ENCODE data around the gene DPEP2. TPM values are rescaled to one million over a fixed set of nuclear protein-coding genes. Genes with fewer than 3 reads are reported as not detected.
A peak's percentile ranks its signal among the peaks of the same experiment; 100 is the strongest.
"Not testable (repeated sequence)": the region's sequence is repeated elsewhere in the genome, so short reads cannot be mapped to it uniquely, and the experiment has no call there.

The DPEP2 gene
- total and polyA plus RNA-seq, 4 experiments from 2014 or later = 46.9 to 119 (median 82.4) TPM

GRCh38 chr16:68035227-68035626, 35.9 kb upstream of the DPEP2 start:
- peaks cover 11% of the 10 kb centered on the region in 2 donors for H3K36me3 Mint-ChIP-seq
- H3K27me3 Mint-ChIP-seq = no peaks in the 10 kb centered on the region
- H3K9me3 ChIP-seq (ENCODE audit: control insufficient read depth in 1 of 2, low read length in 2 of 2) = no peaks in the 10 kb centered on the region
- H3K4me3 Mint-ChIP-seq = no peak overlapping the region
- H3K36me3 ChIP-seq (ENCODE audit: insufficient read depth, low read length) = no peaks in the 10 kb centered on the region
- H3K27ac Mint-ChIP-seq = peak overlapping the region in 1 of 7 donors; percentile 2
- no peaks in the 10 kb centered on the region for H3K27me3 ChIP-seq (ENCODE audit: insufficient read depth, low read length)
- POLR2A ChIA-PET (ENCODE audit: partially characterized antibody) = interaction anchor here (1.2 kb wide), 1 partner anchor 12 kb away, joined by 5 read pairs; the partner anchor contains the start of genes DDX28 and DUS2
- H3K27ac ChIP-seq (ENCODE audit: low read depth, low read length) = no peak overlapping the region
- no peaks in the 10 kb centered on the region for H3K9me3 Mint-ChIP-seq
- intact Hi-C loops (cut with micrococcal nuclease) = no loop called here
- DNase-seq = no peak
- no peak overlapping the region for H3K4me3 ChIP-seq (ENCODE audit: low read length in 2 of 2)
- CTCF ChIA-PET (ENCODE audit: partially characterized antibody) = interaction anchor here (0.7 to 1.8 kb wide), 3 partner anchors 10 to 43 kb away, joined by 3 to 4 read pairs (median 4); no protein-coding TSS in a partner anchor
- H3K4me1 ChIP-seq (ENCODE audit: insufficient read depth, low read length) = peaks cover 2% of the 10 kb centered on the region
- H3K4me1 Mint-ChIP-seq = peaks cover 2 to 12% (median 11%) of the 10 kb centered on the region in 4 donors

DNA sequence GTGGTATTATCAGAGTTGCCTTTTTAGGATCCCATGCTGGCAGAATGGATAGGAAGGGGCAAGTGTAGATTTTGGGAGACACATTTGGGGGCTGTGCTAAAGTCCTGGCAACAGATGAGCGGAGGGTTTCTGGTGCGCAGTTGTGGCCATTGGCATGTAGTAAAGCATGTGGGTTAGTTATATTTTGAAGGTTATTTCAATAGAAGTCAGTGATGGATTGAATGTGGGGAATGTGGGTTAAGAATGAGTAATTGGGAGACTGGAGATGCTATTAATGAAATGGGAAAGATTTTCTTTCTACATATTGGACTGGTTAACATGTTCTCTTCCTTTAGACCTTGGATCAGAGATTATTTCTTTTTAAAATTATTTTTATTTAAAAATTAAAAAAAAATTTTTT, 33.8 kb upstream of the DPEP2 start:
- H3K4me3 ChIP-seq (ENCODE audit: low read length in 2 of 2) = no peak overlapping the region
- no peak for DNase-seq
- POLR2A ChIA-PET (ENCODE audit: partially characterized antibody) = no interaction called here
- Mint-ChIP-seq H3K9me3 (no peaks in the 10 kb centered on the region), H3K27ac (peak overlapping the region in 5 of 7 donors; percentile 0 to 83 (median 32)), H3K4me1 (peaks cover 2 to 12% (median 5%) of the 10 kb centered on the region in 4 donors), H3K4me3 (no peak overlapping the region), H3K27me3 (no peaks in the 10 kb centered on the region), H3K36me3 (peaks cover 5 to 11% of the 10 kb centered on the region in 2 donors)
- CTCF ChIA-PET (ENCODE audit: partially characterized antibody) = no interaction called here
- intact Hi-C loops (cut with micrococcal nuclease) = no loop called here
- no peaks in the 10 kb centered on the region for H3K4me1 ChIP-seq (ENCODE audit: insufficient read depth, low read length)
- H3K27me3 ChIP-seq (ENCODE audit: insufficient read depth, low read length) = no peaks in the 10 kb centered on the region
- H3K27ac ChIP-seq (ENCODE audit: low read depth, low read length) = no peak overlapping the region
- H3K9me3 ChIP-seq (ENCODE audit: control insufficient read depth in 1 of 2, low read length in 2 of 2) = no peaks in the 10 kb centered on the region
- no peaks in the 10 kb centered on the region for H3K36me3 ChIP-seq (ENCODE audit: insufficient read depth, low read length)

DNA sequence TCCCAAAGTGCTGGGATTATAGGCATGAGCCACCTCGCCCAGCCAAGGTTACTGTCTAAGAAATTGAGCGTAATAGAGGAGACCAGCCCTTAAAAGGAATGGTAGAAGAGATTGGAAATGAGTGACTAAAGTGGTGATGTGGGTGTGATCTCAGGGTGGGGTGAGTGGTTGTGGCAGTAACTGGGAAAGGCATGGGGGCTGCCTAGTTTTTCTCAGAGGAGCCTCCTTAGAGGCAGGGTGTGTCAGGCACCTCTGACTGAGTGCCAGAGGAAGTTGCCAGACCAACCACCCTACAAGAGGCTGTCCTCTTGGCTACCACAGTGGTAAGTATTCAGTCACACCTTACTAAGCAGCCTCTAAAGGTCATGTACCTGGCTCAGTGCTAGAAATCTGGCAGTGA, 32.7 kb upstream of the DPEP2 start:
- Histone ChIP-seq H3K4me1 (ENCODE audit: insufficient read depth, low read length) (no peaks in the 10 kb centered on the region), H3K9me3 (ENCODE audit: control insufficient read depth in 1 of 2, low read length in 2 of 2) (no peaks in the 10 kb centered on the region), H3K27me3 (ENCODE audit: insufficient read depth, low read length) (no peaks in the 10 kb centered on the region), H3K27ac (ENCODE audit: low read depth, low read length) (no peak overlapping the region), H3K4me3 (ENCODE audit: low read length in 2 of 2) (no peak overlapping the region), H3K36me3 (ENCODE audit: insufficient read depth, low read length) (peaks cover under 1% of the 10 kb centered on the region)
- no peak for DNase-seq
- ChIA-PET CTCF (ENCODE audit: partially characterized antibody) (interaction anchor here (1.1 kb wide), 1 partner anchor 9 kb away, joined by 4 read pairs; no protein-coding TSS in a partner anchor), POLR2A (ENCODE audit: partially characterized antibody) (no interaction called here)
- Mint-ChIP-seq H3K36me3 (peaks cover 12 to 18% of the 10 kb centered on the region in 2 donors), H3K4me1 (peaks cover 2 to 19% (median 5%) of the 10 kb centered on the region in 4 donors), H3K27ac (peak overlapping the region in 1 of 7 donors; percentile 22), H3K4me3 (no peak overlapping the region), H3K9me3 (no peaks in the 10 kb centered on the region), H3K27me3 (no peaks in the 10 kb centered on the region)
- intact Hi-C loops (cut with micrococcal nuclease) = no loop called here

DNA sequence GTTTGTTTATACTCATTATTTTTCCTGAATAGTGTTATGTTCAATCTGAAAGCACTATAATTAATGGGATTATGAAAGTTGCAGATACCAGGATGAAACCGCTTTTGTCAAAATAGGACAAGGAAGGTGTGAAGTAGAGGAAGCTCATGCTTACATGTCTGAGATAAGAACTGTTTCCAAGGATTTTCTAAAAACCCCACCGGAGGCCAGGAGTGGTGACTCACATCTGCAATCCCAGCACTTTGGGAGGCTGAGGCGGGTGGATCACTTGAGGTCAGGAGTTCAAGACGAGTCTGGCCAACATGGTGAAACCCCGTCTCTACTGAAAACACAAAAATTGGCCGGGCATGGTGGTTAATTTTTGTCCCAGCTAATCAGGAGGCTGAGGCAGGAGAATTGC, 30.8 kb upstream of the DPEP2 start:
- DNase-seq; H3K36me3 ChIP-seq (ENCODE audit: insufficient read depth, low read length); H3K27me3 ChIP-seq (ENCODE audit: insufficient read depth, low read length); H3K9me3 ChIP-seq (ENCODE audit: control insufficient read depth in 1 of 2, low read length in 2 of 2); H3K27ac ChIP-seq (ENCODE audit: low read depth, low read length); H3K4me1 ChIP-seq (ENCODE audit: insufficient read depth, low read length); H3K4me3 ChIP-seq (ENCODE audit: low read length in 2 of 2); H3K4me3 Mint-ChIP-seq; H3K27ac Mint-ChIP-seq; H3K27me3 Mint-ChIP-seq; intact Hi-C loops (cut with micrococcal nuclease); H3K9me3 Mint-ChIP-seq: not testable (repeated sequence)
- POLR2A ChIA-PET (ENCODE audit: partially characterized antibody) = interaction anchor here (0.9 to 1.0 kb wide), 2 partner anchors 28 to 91 kb away, joined by 3 read pairs; no protein-coding TSS in a partner anchor
- peaks cover 0 to 14% (median under 1%) of the 10 kb centered on the region in 4 donors for H3K4me1 Mint-ChIP-seq
- H3K36me3 Mint-ChIP-seq = peaks cover 12 to 23% of the 10 kb centered on the region in 2 donors
- CTCF ChIA-PET (ENCODE audit: partially characterized antibody) = interaction anchor here (4.5 kb wide), 1 partner anchor 10 kb away, joined by 16 read pairs; no protein-coding TSS in a partner anchor

DNA sequence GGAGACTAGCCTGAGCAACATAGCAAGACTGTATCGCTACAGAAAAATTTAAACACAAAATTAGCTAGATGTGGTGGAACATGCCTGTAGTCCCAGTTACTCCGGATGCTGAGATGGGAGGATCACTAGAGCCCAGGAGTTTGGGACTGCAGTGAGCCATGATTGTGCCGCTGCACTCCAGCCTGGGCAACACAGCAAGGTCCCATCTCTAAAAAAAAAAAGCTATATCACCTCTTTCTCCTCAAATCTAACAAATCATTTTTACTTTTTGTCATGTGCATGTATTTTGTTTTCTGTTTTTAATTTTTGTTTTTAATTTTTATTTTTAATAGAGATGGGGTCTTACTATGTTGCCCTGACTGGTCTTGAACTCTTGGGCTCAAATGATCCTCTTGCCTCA, 29.7 kb upstream of the DPEP2 start:
- ChIA-PET CTCF (ENCODE audit: partially characterized antibody) (interaction anchor here (1.0 to 4.5 kb wide), 6 partner anchors 9 to 40 kb away, joined by 3 to 16 read pairs (median 4); no protein-coding TSS in a partner anchor), POLR2A (ENCODE audit: partially characterized antibody) (interaction anchor here (1.0 to 1.6 kb wide), 3 partner anchors 27 to 46 kb away, joined by 3 to 6 read pairs (median 3); partner anchors contain the start of gene DPEP2)
- peak overlapping the region in 1 of 7 donors; percentile 36 for H3K27ac Mint-ChIP-seq
- Histone ChIP-seq H3K27me3 (ENCODE audit: insufficient read depth, low read length) (no peaks in the 10 kb centered on the region), H3K27ac (ENCODE audit: low read depth, low read length) (no peak overlapping the region), H3K4me1 (ENCODE audit: insufficient read depth, low read length) (peaks cover 7% of the 10 kb centered on the region), H3K4me3 (ENCODE audit: low read length in 2 of 2) (no peak overlapping the region), H3K9me3 (ENCODE audit: control insufficient read depth in 1 of 2, low read length in 2 of 2) (no peaks in the 10 kb centered on the region), H3K36me3 (ENCODE audit: insufficient read depth, low read length) (peaks cover 3% of the 10 kb centered on the region)
- no peak for DNase-seq
- H3K9me3 Mint-ChIP-seq = no peaks in the 10 kb centered on the region
- intact Hi-C loops (cut with micrococcal nuclease) = no loop called here
- H3K4me3 Mint-ChIP-seq = no peak overlapping the region
- no peaks in the 10 kb centered on the region for H3K27me3 Mint-ChIP-seq
- peaks cover 12 to 23% of the 10 kb centered on the region in 2 donors for H3K36me3 Mint-ChIP-seq
- H3K4me1 Mint-ChIP-seq = peaks cover 2 to 14% (median 4%) of the 10 kb centered on the region in 4 donors

DNA sequence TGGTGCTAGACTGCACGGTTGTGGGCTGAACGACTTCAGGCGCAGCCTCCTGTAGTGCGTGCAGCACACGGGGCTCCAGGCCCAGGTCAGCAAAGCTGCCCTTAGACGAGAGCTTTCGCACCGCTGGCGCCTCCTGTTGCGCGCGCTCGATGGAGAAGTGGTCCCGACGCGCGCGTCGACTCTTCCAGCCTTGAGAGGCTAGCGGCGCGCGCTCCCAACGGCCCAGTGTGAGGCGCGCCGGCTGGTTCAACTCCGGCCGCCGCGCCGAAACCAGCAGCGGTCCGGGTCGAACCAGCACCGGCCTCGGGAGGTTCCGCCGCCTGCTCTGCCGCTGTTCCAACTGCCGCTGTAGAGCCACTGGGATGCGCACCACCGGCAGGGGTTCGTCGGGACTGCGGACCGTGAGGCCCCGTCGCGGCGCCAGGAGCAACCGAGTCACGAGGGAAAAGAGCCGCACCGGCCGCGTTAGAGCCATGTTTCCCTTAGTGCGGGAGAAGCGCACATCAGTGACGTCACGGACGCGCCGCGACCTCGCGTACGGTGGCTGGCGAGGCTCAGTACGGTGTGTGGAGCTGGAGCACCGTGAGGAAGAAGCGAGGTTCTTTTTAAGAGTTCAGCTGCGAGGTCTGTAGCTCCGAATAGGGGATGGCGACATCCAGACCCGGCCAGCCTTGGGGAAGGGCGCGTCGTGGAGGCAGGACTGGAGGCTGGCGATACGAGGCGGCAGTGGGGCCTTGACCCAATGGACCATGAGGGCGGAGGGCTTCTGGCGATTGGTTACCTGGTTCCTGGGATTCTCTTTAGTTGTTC, 23.6 kb upstream of the DPEP2 start, which contains the start of the genes DDX28 and DUS2:
DDX28 (minus strand) TSS at position 505 of the 810 bp plus-strand sequence; CDS start at position 475, 30 bp downstream.
DUS2 (plus strand) TSS at position 557 of the 810 bp plus-strand sequence. CDS start 14,740 bp downstream, outside the sequence.
- peaks cover 12% of the 10 kb centered on the region for H3K36me3 ChIP-seq (ENCODE audit: insufficient read depth, low read length)
- peak within 1 kb of the TSS; percentile 84 for H3K27ac ChIP-seq (ENCODE audit: low read depth, low read length)
- H3K27me3 Mint-ChIP-seq = peaks cover 1 to 2% of the 10 kb centered on the region in 2 donors
- intact Hi-C loops (cut with micrococcal nuclease) = loop anchor here (1.0 to 2.0 kb wide), 4 partner anchors 16 to 130 kb away; partner anchors contain the start of gene PSKH1
- peaks cover 10 to 37% (median 28%) of the 10 kb centered on the region in 4 donors for H3K4me1 Mint-ChIP-seq
- H3K27ac Mint-ChIP-seq = peak within 1 kb of the TSS; percentile 91 to 100 (median 99)
- H3K9me3 Mint-ChIP-seq = peaks cover 0 to 2% (median 0%) of the 10 kb centered on the region in 8 donors
- peak; percentile 92 to 95 (median 92) for DNase-seq
- ChIA-PET POLR2A (ENCODE audit: partially characterized antibody) (interaction anchor here (0.7 to 4.9 kb wide), 26 partner anchors 9 to 502 kb away, joined by 3 to 95 read pairs (median 4); partner anchors contain the start of genes DPEP2, NUTF2, PRMT7 and PSKH1), CTCF (ENCODE audit: partially characterized antibody) (interaction anchor here (0.6 to 5.2 kb wide), 12 partner anchors 17 to 502 kb away, joined by 3 to 45 read pairs (median 6); partner anchors contain the start of genes DPEP2 and NRN1L)
- H3K27me3 ChIP-seq (ENCODE audit: insufficient read depth, low read length) = no peaks in the 10 kb centered on the region
- H3K4me3 Mint-ChIP-seq = peak within 1 kb of the TSS; percentile 93 to 100 (median 97)
- peaks cover 9 to 22% of the 10 kb centered on the region in 2 donors for H3K36me3 Mint-ChIP-seq
- peak within 1 kb of the TSS; percentile 57 to 87 for H3K4me3 ChIP-seq (ENCODE audit: low read length in 2 of 2)
- H3K4me1 ChIP-seq (ENCODE audit: insufficient read depth, low read length) = peaks cover 30% of the 10 kb centered on the region
- H3K9me3 ChIP-seq (ENCODE audit: control insufficient read depth in 1 of 2, low read length in 2 of 2) = no peaks in the 10 kb centered on the region

Data from CD4-positive, alpha-beta memory T cell (primary cell).